DMS153 treated with DMSO at 0.1 percent for 48 hours (cell line): ENCODE data around the gene PRR13.

ENCODE experiments used
- DNase-seq: peaks from one replicate; lab custom pipeline; 2025; ENCODE audit not compliant: unreplicated experiment; lab: John Stamatoyannopoulos, UW

The PRR13 gene

DNA sequence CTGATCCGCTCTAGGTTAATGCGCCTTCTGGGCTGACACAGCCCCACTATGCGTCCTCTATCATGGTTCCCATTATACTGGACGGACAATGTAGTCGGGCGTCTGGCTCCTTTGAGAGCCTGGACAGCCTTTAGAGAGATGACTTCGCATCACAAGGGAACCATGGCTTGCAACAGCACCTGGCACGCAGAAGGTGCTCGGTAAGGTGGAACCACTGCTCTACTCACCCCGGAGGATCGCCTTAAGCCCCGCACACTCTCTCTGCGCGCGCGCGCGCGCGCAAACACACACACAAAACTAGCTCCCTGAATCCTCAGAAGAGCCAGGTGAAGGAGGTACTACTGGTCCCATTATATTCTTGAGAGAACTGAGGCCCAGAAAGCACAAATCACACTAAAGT, 50.7 kb downstream of the PRR13 start:
- DNase-seq: no peak

- peak; percentile 74 for DNase-seq
Observed at GRCh38 chr12:53492830-53493609, 51.5 kb downstream of the PRR13 start.

DNA sequence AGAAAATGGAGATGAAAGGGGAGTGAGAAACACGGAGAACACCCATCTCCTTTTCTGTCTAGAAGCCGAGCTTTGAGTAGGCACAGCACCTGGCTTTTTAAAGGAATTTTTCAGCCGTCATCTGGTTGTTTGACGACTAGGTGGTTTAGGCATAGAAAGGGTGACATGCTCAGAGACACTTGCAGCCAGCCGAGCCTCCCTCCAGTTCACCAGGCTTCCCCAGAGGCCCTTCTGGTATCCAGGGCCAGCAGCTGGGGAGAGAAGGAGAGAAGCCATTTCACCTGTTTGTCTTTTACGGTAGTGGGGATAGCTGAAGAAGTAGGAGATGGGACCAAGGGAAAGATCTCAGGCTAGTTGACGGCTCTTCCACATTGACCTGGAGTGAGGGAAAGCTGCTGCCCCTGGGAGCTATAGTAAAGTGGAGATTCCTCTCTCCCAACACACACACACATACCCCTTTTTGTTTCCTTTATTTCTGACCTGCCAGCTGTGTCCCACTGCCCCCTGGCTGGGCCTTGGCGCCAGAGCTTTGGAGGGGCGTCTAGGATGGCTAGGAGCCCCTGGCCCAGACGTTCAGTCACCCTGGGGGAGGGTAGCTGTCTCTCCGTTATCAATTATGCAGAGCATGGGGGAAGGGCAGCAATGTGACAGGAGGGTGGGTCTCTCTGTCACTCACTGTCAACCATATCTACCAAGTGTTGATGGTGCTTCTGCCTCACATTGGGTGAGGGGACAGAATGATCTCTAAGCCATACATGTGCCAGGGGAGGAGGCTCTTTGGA, 52.3 kb downstream of the PRR13 start:
- no peak for DNase-seq
